Measurements from ENCODE around the gene UBAC2. TPM values are rescaled to one million over a fixed set of nuclear protein-coding genes. Genes with fewer than 3 reads are reported as not detected.
A peak's percentile ranks its signal among the peaks of the same experiment; 100 is the strongest.

The UBAC2 gene
- total RNA-seq, 4 donors from 2014 or later = 67.3 to 111 (median 93.8) TPM

- DNase-seq (ENCODE audit: low spot score in 2 of 2) = peak in 1 of 2 donors; percentile 32
- Histone ChIP-seq H3K36me3 (no peaks in the 10 kb centered on the region), H3K27ac (no peak overlapping the region), H3K27me3 (no peaks in the 10 kb centered on the region), H3K4me1 (no peaks in the 10 kb centered on the region), H3K9me3 (no peaks in the 10 kb centered on the region), H3K4me3 (no peak overlapping the region)
- 87% methylated on average over 15 of the region's 15 CpGs for WGBS
- TF ChIP-seq POLR2AphosphoS5 (IDR thresholded peaks at IDR 0.05) (no peak), POLR2A (IDR thresholded peaks at IDR 0.05) (no peak), EP300 (IDR thresholded peaks at IDR 0.05) (no peak), CTCF (IDR thresholded peaks at IDR 0.05) (no peak)
These were observed 213.7 kb downstream of the UBAC2 start for GRCh38 chr13:99414048-99414995.

- no peaks in the 10 kb centered on the region for H3K36me3 ChIP-seq
- H3K27ac ChIP-seq = no peak overlapping the region
- H3K27me3 ChIP-seq = no peaks in the 10 kb centered on the region
- no peak for TF ChIP-seq POLR2A (IDR thresholded peaks at IDR 0.05)
- no peaks in the 10 kb centered on the region for H3K9me3 ChIP-seq
- H3K4me3 ChIP-seq = no peak overlapping the region
- no peaks in the 10 kb centered on the region for H3K4me1 ChIP-seq
- peak in 1 of 2 donors; percentile 35 for DNase-seq (ENCODE audit: low spot score in 2 of 2)
- WGBS = 88% methylated on average over 13 of the region's 13 CpGs
These were observed 214.5 kb downstream of the UBAC2 start for GRCh38 chr13:99415014-99415650.

GRCh38 chr13:99415851-99416331, 215.2 kb downstream of the UBAC2 start:
- Histone ChIP-seq H3K4me3 (no peak overlapping the region), H3K27ac (no peak overlapping the region), H3K36me3 (no peaks in the 10 kb centered on the region), H3K27me3 (no peaks in the 10 kb centered on the region), H3K9me3 (no peaks in the 10 kb centered on the region), H3K4me1 (no peaks in the 10 kb centered on the region)
- TF ChIP-seq CTCF (IDR thresholded peaks at IDR 0.05) (no peak), POLR2A (IDR thresholded peaks at IDR 0.05) (no peak), EP300 (IDR thresholded peaks at IDR 0.05) (no peak), POLR2AphosphoS5 (IDR thresholded peaks at IDR 0.05) (no peak)
- peak; percentile 57 to 67 for DNase-seq (ENCODE audit: low spot score in 2 of 2)
- WGBS = 78% methylated on average over 14 of the region's 14 CpGs

GRCh38 chr13:99416411-99417121, 215.9 kb downstream of the UBAC2 start:
- Histone ChIP-seq H3K4me3 (no peak overlapping the region), H3K27me3 (peaks cover 3% of the 10 kb centered on the region), H3K4me1 (no peaks in the 10 kb centered on the region), H3K9me3 (no peaks in the 10 kb centered on the region), H3K36me3 (no peaks in the 10 kb centered on the region), H3K27ac (no peak overlapping the region)
- TF ChIP-seq POLR2AphosphoS5 (IDR thresholded peaks at IDR 0.05) = no peak
- TF ChIP-seq POLR2A (IDR thresholded peaks at IDR 0.05) = no peak
- TF ChIP-seq EP300 (IDR thresholded peaks at IDR 0.05) = no peak
- TF ChIP-seq CTCF (IDR thresholded peaks at IDR 0.05) = no peak
- 85% methylated on average over 16 of the region's 24 CpGs for WGBS
- peak; percentile 43 to 49 for DNase-seq (ENCODE audit: low spot score in 2 of 2)

GRCh38 chr13:99417201-99418102, 216.8 kb downstream of the UBAC2 start:
- DNase-seq (ENCODE audit: low spot score in 2 of 2) = peak; percentile 49 to 72
- H3K9me3 ChIP-seq = no peaks in the 10 kb centered on the region

More at GRCh38 chr13:99417201-99418102, 216.8 kb downstream of the UBAC2 start:
- no peaks in the 10 kb centered on the region for H3K36me3 ChIP-seq
- 76% methylated on average over 19 of the region's 19 CpGs for WGBS
- TF ChIP-seq POLR2AphosphoS5 (IDR thresholded peaks at IDR 0.05) (no peak), POLR2A (IDR thresholded peaks at IDR 0.05) (no peak), EP300 (IDR thresholded peaks at IDR 0.05) (no peak), CTCF (IDR thresholded peaks at IDR 0.05) (no peak)
- no peaks in the 10 kb centered on the region for H3K4me1 ChIP-seq
- H3K27me3 ChIP-seq = peaks cover 3% of the 10 kb centered on the region
- H3K4me3 ChIP-seq = no peak overlapping the region
- no peak overlapping the region for H3K27ac ChIP-seq

Data from suprapubic skin (tissue), 4 donors.